ENCODE results near the gene STPG3. TPM values are rescaled to one million over a fixed set of nuclear protein-coding genes. Genes with fewer than 3 reads are reported as not detected.
A peak's percentile ranks its signal among the peaks of the same experiment; 100 is the strongest.

STPG3 gene
- polyA plus RNA-seq, 1 donor: 3.4 TPM

GRCh38 chr9:137299938-137300337, 48.9 kb downstream of the STPG3 start:
- Histone ChIP-seq H3K27me3 (ENCODE audit: control insufficient read depth, insufficient read depth, low read length) (peaks cover 22% of the 10 kb centered on the region), H3K4me3 (ENCODE audit: low read length) (peak overlapping the region; percentile 89), H3K27ac (ENCODE audit: low read length) (peak overlapping the region; percentile 92), H3K36me3 (ENCODE audit: control insufficient read depth, insufficient read depth, low read length) (peaks cover 14% of the 10 kb centered on the region), H3K4me1 (ENCODE audit: control insufficient read depth, insufficient read depth, low read length) (peaks cover 55% of the 10 kb centered on the region), H3K9me3 (ENCODE audit: control insufficient read depth, low read depth, low read length) (peaks cover 3% of the 10 kb centered on the region)
- no CpG with 5 or more reads among the region's 16 CpGs for WGBS (ENCODE audit: insufficient coverage, low lambda C conversion rate)
- peak in 1 of 2 donors; percentile 60 for DNase-seq

- Histone ChIP-seq H3K9me3 (ENCODE audit: control insufficient read depth, low read depth, low read length) (no peaks in the 10 kb centered on the region), H3K36me3 (ENCODE audit: control insufficient read depth, insufficient read depth, low read length) (peaks cover 14% of the 10 kb centered on the region), H3K4me1 (ENCODE audit: control insufficient read depth, insufficient read depth, low read length) (peaks cover 59% of the 10 kb centered on the region), H3K27me3 (ENCODE audit: control insufficient read depth, insufficient read depth, low read length) (peaks cover 21% of the 10 kb centered on the region), H3K4me3 (ENCODE audit: low read length) (peak overlapping the region; percentile 89), H3K27ac (ENCODE audit: low read length) (peak overlapping the region; percentile 92)
- no peak for DNase-seq
- WGBS (ENCODE audit: insufficient coverage, low lambda C conversion rate): no CpG with 5 or more reads among the region's 25 CpGs
These were observed 49.5 kb downstream of the STPG3 start for GRCh38 chr9:137300567-137301080.

- Histone ChIP-seq H3K27ac (ENCODE audit: low read length) (peak overlapping the region; percentile 92), H3K9me3 (ENCODE audit: control insufficient read depth, low read depth, low read length) (no peaks in the 10 kb centered on the region), H3K27me3 (ENCODE audit: control insufficient read depth, insufficient read depth, low read length) (peaks cover 18% of the 10 kb centered on the region), H3K4me1 (ENCODE audit: control insufficient read depth, insufficient read depth, low read length) (peaks cover 65% of the 10 kb centered on the region), H3K4me3 (ENCODE audit: low read length) (peak overlapping the region; percentile 89), H3K36me3 (ENCODE audit: control insufficient read depth, insufficient read depth, low read length) (peaks cover 14% of the 10 kb centered on the region)
- WGBS (ENCODE audit: insufficient coverage, low lambda C conversion rate): no CpG with 5 or more reads among the region's 115 CpGs
- peak in 1 of 2 donors; percentile 71 for DNase-seq
These were observed 50.2 kb downstream of the STPG3 start for GRCh38 chr9:137301081-137301947.

- peak within 1 kb of the TSS; percentile 89 for H3K4me3 ChIP-seq (ENCODE audit: low read length)
- peak; percentile 90 to 94 for DNase-seq
- H3K9me3 ChIP-seq (ENCODE audit: control insufficient read depth, low read depth, low read length): no peaks in the 10 kb centered on the region
- peak within 1 kb of the TSS; percentile 97 for H3K27ac ChIP-seq (ENCODE audit: low read length)
- peaks cover 11% of the 10 kb centered on the region for H3K27me3 ChIP-seq (ENCODE audit: control insufficient read depth, insufficient read depth, low read length)
- no CpG with 5 or more reads among the region's 60 CpGs for WGBS (ENCODE audit: insufficient coverage, low lambda C conversion rate)
- peaks cover 14% of the 10 kb centered on the region for H3K36me3 ChIP-seq (ENCODE audit: control insufficient read depth, insufficient read depth, low read length)
- H3K4me1 ChIP-seq (ENCODE audit: control insufficient read depth, insufficient read depth, low read length): peaks cover 64% of the 10 kb centered on the region
These were observed 51.0 kb downstream of the STPG3 start, which contains the start of gene NRARP for GRCh38 chr9:137302118-137302448. Gene NRARP, minus strand, starts transcription at chr9:137302271. Its CDS starts 343 bp downstream, at chr9:137301928.

- Histone ChIP-seq H3K27me3 (ENCODE audit: control insufficient read depth, insufficient read depth, low read length) (peaks cover 11% of the 10 kb centered on the region), H3K4me3 (ENCODE audit: low read length) (peak overlapping the region; percentile 47), H3K4me1 (ENCODE audit: control insufficient read depth, insufficient read depth, low read length) (peaks cover 62% of the 10 kb centered on the region), H3K36me3 (ENCODE audit: control insufficient read depth, insufficient read depth, low read length) (peaks cover 14% of the 10 kb centered on the region), H3K9me3 (ENCODE audit: control insufficient read depth, low read depth, low read length) (no peaks in the 10 kb centered on the region), H3K27ac (ENCODE audit: low read length) (peak overlapping the region; percentile 97)
- WGBS (ENCODE audit: insufficient coverage, low lambda C conversion rate): no CpG with 5 or more reads among the region's 78 CpGs
- no peak for DNase-seq
These were observed 51.5 kb downstream of the STPG3 start for GRCh38 chr9:137302449-137303150.

Other genes with a start within 250 kb of the STPG3 start
- gene ABCA2, start 223.0 kb upstream of the STPG3 start, polyA plus RNA-seq: 25.3 TPM
- gene FUT7, start 219.2 kb upstream of the STPG3 start, polyA plus RNA-seq: 0.69 TPM
- 42.7 TPM for gene NPDC1, start 205.1 kb upstream of the STPG3 start, polyA plus RNA-seq
- 9.9 TPM for gene ENTPD2, start 197.2 kb upstream of the STPG3 start, polyA plus RNA-seq
- 12.1 TPM for gene SAPCD2, start 180.7 kb upstream of the STPG3 start, polyA plus RNA-seq
- gene UAP1L1, start 173.8 kb upstream of the STPG3 start, polyA plus RNA-seq: 32.4 TPM
- 39.5 TPM for gene MAN1B1, start 164.3 kb upstream of the STPG3 start, polyA plus RNA-seq
- 196 TPM for gene DPP7, start 136.6 kb upstream of the STPG3 start, polyA plus RNA-seq
- 2.6 TPM for gene GRIN1, start 112.1 kb upstream of the STPG3 start, polyA plus RNA-seq
- gene LRRC26, start 81.2 kb upstream of the STPG3 start, polyA plus RNA-seq: 12.0 TPM
- not detected for gene TMEM210, start 79.2 kb upstream of the STPG3 start, polyA plus RNA-seq
- 47.0 TPM for gene ANAPC2, start 62.7 kb upstream of the STPG3 start, polyA plus RNA-seq
- 66.0 TPM for gene SSNA1, start 62.6 kb upstream of the STPG3 start, polyA plus RNA-seq
- 32.1 TPM for gene TPRN, start 50.5 kb upstream of the STPG3 start, polyA plus RNA-seq
- 33.1 TPM for gene TMEM203, start 45.6 kb upstream of the STPG3 start, polyA plus RNA-seq
- 12.1 TPM for gene NDOR1, start 45.6 kb upstream of the STPG3 start, polyA plus RNA-seq
- 11.0 TPM for gene RNF208, start 29.0 kb upstream of the STPG3 start, polyA plus RNA-seq
- gene CYSRT1, start 26.1 kb upstream of the STPG3 start, polyA plus RNA-seq: 71.7 TPM
- 87.5 TPM for gene RNF224, start 23.8 kb upstream of the STPG3 start, polyA plus RNA-seq
- gene SLC34A3, start 20.4 kb upstream of the STPG3 start, polyA plus RNA-seq: 36.9 TPM
- 402 TPM for gene TUBB4B, start 10.0 kb upstream of the STPG3 start, polyA plus RNA-seq
- gene NELFB, start 4.0 kb downstream of the STPG3 start, polyA plus RNA-seq: 45.9 TPM
- gene TOR4A, start 26.4 kb downstream of the STPG3 start, polyA plus RNA-seq: 18.4 TPM
- 32.4 TPM for gene NRARP, start 51.0 kb downstream of the STPG3 start, polyA plus RNA-seq
- gene EXD3, start 171.9 kb downstream of the STPG3 start, polyA plus RNA-seq: 36.5 TPM
- gene NOXA1, start 172.1 kb downstream of the STPG3 start, polyA plus RNA-seq: 11.8 TPM
- gene ENTPD8, start 190.1 kb downstream of the STPG3 start, polyA plus RNA-seq: 14.2 TPM
- gene NSMF, start 208.0 kb downstream of the STPG3 start, polyA plus RNA-seq: 33.4 TPM